ENCODE measurements around the gene TNFRSF14. TPM values are rescaled to one million over a fixed set of nuclear protein-coding genes. Genes with fewer than 3 reads are reported as not detected.

TNFRSF14 gene
- total and polyA plus RNA-seq, 2 experiments from 2014 or later, result not detected

DNA sequence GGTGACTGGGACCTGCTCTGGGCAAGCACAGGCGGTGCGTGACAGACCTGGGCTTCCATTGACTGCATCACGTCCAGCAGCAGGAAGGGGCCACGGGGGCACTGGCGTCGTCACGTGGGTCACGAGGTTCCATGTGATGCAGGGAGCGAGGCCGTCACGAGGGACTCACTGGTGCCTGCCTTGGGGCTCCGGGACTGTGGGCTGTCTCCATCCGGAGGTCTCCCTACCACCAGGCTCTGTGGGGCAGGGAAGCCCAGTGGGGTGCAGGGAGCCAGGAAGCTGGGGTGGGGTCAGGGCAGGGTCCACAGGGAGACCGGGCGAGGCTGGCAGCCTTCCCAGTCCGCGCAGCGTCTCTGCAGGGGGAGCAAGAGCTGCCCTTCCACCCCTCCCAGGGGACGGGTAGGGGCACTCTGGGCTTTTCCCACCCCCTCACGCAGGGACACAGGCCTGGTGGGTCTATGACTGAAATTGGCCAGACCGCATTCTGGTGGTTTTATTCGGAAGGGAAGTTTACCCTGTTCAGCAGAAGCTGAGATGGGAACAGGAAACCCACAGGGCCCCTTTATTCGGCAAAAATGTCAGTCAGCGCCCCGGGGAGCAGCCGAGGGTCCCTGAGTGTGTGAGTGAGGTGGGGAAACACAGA lies 416 bp upstream of the TNFRSF14 start (continued):
- TF ChIP-seq, protein P1, sequence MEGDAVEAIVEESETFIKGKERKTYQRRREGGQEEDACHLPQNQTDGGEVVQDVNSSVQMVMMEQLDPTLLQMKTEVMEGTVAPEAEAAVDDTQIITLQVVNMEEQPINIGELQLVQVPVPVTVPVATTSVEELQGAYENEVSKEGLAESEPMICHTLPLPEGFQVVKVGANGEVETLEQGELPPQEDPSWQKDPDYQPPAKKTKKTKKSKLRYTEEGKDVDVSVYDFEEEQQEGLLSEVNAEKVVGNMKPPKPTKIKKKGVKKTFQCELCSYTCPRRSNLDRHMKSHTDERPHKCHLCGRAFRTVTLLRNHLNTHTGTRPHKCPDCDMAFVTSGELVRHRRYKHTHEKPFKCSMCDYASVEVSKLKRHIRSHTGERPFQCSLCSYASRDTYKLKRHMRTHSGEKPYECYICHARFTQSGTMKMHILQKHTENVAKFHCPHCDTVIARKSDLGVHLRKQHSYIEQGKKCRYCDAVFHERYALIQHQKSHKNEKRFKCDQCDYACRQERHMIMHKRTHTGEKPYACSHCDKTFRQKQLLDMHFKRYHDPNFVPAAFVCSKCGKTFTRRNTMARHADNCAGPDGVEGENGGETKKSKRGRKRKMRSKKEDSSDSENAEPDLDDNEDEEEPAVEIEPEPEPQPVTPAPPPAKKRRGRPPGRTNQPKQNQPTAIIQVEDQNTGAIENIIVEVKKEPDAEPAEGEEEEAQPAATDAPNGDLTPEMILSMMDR (conservative IDR thresholded peaks at IDR 0.05; ENCODE audit: low read depth in 2 of 2), result no peak

GRCh38 chr1:2556678-2557481 lies 709 bp downstream of the TNFRSF14 start:
- DNase-seq (ENCODE audit: low spot score) (no peak), ATAC-seq (no peak)
- H3K27ac ChIP-seq (ENCODE audit: low read depth), result no peak overlapping the region
- H3K4me1 ChIP-seq (ENCODE audit: insufficient read depth), result no peaks in the 10 kb centered on the region
- H3K27me3 ChIP-seq (ENCODE audit: insufficient read depth), result no peaks in the 10 kb centered on the region
- H3K79me2 ChIP-seq (replicated peaks; ENCODE audit: insufficient read depth), result no peaks in the 10 kb centered on the region
- no peak overlapping the region for H3K4me3 ChIP-seq
- no peaks in the 10 kb centered on the region for H4K20me1 ChIP-seq (replicated peaks; ENCODE audit: insufficient read depth)
- no peak overlapping the region for H3K4me2 ChIP-seq
- Mint-ChIP-seq H3K36me3 (ENCODE audit: low read depth) (no peaks in the 10 kb centered on the region; the same call in 2 of the 3 replicates), H3K4me1 (peaks cover 7% of the 10 kb centered on the region; the same call in 2 of the 3 replicates), H3K4me3 (no peak overlapping the region), H3K27me3 (ENCODE audit: insufficient read depth, low read depth, poor library complexity) (peaks cover 3% of the 10 kb centered on the region), H3K9me3 (no peaks in the 10 kb centered on the region), H3K27ac (no peak overlapping the region; the same call in 1 of the 2 replicates)
- H3K36me3 ChIP-seq (ENCODE audit: insufficient read depth), result no peaks in the 10 kb centered on the region
- H3F3A ChIP-seq (replicated peaks; ENCODE audit: low read depth), result no peaks in the 10 kb centered on the region
- H3K9me2 ChIP-seq (ENCODE audit: insufficient read depth), result no peaks in the 10 kb centered on the region
- H2AFZ ChIP-seq, result no peak overlapping the region
- TF ChIP-seq EZH2 (IDR thresholded peaks at IDR 0.05; ENCODE audit: low read depth, unreplicated experiment) (no peak), ZNF114 (CRISPR knock-in tag; IDR thresholded peaks at IDR 0.05) (no peak), STAT1 (IDR thresholded peaks at IDR 0.05; ENCODE audit: unreplicated experiment) (no peak), ETS1 (IDR thresholded peaks at IDR 0.05) (no peak), ZNF331 (CRISPR knock-in tag; IDR thresholded peaks at IDR 0.05; ENCODE audit: low read depth) (no peak), CREB1 (CRISPR knock-in tag; IDR thresholded peaks at IDR 0.05; ENCODE audit: low read depth) (no peak), EZH2phosphoT487 (IDR thresholded peaks at IDR 0.05; ENCODE audit: unreplicated experiment) (no peak)
- TF ChIP-seq, protein P2, sequence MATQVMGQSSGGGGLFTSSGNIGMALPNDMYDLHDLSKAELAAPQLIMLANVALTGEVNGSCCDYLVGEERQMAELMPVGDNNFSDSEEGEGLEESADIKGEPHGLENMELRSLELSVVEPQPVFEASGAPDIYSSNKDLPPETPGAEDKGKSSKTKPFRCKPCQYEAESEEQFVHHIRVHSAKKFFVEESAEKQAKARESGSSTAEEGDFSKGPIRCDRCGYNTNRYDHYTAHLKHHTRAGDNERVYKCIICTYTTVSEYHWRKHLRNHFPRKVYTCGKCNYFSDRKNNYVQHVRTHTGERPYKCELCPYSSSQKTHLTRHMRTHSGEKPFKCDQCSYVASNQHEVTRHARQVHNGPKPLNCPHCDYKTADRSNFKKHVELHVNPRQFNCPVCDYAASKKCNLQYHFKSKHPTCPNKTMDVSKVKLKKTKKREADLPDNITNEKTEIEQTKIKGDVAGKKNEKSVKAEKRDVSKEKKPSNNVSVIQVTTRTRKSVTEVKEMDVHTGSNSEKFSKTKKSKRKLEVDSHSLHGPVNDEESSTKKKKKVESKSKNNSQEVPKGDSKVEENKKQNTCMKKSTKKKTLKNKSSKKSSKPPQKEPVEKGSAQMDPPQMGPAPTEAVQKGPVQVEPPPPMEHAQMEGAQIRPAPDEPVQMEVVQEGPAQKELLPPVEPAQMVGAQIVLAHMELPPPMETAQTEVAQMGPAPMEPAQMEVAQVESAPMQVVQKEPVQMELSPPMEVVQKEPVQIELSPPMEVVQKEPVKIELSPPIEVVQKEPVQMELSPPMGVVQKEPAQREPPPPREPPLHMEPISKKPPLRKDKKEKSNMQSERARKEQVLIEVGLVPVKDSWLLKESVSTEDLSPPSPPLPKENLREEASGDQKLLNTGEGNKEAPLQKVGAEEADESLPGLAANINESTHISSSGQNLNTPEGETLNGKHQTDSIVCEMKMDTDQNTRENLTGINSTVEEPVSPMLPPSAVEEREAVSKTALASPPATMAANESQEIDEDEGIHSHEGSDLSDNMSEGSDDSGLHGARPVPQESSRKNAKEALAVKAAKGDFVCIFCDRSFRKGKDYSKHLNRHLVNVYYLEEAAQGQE (IDR thresholded peaks at IDR 0.05; ENCODE audit: unreplicated experiment), result no peak
- TF ChIP-seq, protein P1 (conservative IDR thresholded peaks at IDR 0.05; ENCODE audit: low read depth in 2 of 2), result no peak
